Stimulated activated CD4-positive, alpha-beta T cell treated with anti-CD3 and anti-CD28 coated beads, Interleukin-2, amount 100 ng/mL, for 48 hours (primary cell): ENCODE measurements around the gene RREB1.

Source experiments
- DNase-seq, 2 donors: peaks; one replicate each; pipeline ENCODE4 v3.0.0-alpha.2; 2020

Gene RREB1

GRCh38 chr6:7166410-7167293 lies 58.9 kb downstream of the RREB1 start:
- DNase-seq: no peak

- DNase-seq: no peak
Observed at GRCh38 chr6:7169296-7169721, 61.5 kb downstream of the RREB1 start.

GRCh38 chr6:7170117-7170732 lies 62.5 kb downstream of the RREB1 start:
- no peak for DNase-seq

GRCh38 chr6:7171119-7171518 lies 63.4 kb downstream of the RREB1 start:
- DNase-seq: no peak

GRCh38 chr6:7171733-7172132 lies 64.0 kb downstream of the RREB1 start:
- DNase-seq: no peak

GRCh38 chr6:7172649-7173048 lies 64.9 kb downstream of the RREB1 start:
- no peak for DNase-seq

- no peak for DNase-seq
Observed at GRCh38 chr6:7173843-7174503, 66.2 kb downstream of the RREB1 start.

DNA sequence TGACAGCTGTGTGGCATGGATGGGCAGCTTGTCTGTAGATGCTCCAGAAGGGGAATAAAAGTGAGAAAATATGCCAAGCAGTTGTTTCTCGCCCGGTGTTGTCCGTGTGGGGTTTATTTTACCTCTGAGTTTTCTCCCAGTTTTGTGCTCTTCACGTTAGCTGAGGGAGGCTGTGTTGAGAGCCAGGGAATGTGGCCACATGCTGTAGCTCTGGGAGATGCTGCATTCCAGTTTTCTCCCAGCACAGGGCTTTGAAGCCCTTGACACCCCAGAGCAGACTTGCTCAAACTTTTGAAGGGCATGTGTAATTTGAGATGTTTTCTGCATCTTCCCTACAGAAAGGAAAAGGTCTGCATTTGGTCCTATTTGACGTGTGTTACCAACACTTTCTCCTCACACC lies 67.7 kb downstream of the RREB1 start:
- DNase-seq: no peak

- DNase-seq: no peak
Observed at GRCh38 chr6:7176208-7176607, 68.4 kb downstream of the RREB1 start.

DNA sequence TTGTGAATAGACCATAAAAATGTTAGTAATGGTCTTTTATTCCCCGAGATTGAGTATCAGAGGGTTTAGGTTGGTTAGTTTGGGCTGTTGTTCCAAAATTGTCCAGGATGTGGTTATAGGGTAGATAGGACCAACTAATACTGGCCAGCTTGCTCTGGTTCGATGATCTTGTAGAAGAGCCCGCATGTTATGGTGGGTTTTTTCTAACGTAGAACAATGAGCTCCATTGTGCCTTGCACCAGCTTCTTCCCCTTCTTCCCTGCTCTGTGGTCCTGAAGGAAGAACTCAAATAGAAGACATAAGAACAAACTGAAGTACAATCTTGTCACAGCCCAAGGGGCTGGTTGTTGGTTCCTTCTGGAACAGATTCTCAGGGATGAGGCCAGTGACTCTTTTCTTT lies 70.5 kb downstream of the RREB1 start:
- DNase-seq: no peak

DNA sequence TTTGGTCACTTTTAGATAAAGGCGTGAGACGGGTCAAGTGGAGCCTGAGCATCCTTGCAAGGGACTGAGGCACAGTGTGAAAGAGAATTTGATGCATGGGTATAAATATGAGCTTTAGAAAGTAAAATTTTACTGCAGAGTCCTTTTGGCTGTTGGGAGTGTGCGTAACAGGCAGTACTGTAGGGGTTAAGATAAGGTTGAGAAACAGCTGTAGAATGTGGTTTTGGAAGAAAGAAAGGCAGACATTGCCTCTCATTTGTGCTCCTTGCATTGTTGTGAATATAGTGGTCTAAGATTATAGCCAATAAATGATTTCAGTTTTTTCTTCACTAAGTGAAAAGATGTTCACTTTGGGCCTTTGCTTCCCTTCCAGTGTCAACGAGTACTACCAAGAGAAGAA lies 73.0 kb downstream of the RREB1 start:
- DNase-seq: no peak

- DNase-seq: no peak
Observed at GRCh38 chr6:7183707-7184106, 75.9 kb downstream of the RREB1 start.

DNA sequence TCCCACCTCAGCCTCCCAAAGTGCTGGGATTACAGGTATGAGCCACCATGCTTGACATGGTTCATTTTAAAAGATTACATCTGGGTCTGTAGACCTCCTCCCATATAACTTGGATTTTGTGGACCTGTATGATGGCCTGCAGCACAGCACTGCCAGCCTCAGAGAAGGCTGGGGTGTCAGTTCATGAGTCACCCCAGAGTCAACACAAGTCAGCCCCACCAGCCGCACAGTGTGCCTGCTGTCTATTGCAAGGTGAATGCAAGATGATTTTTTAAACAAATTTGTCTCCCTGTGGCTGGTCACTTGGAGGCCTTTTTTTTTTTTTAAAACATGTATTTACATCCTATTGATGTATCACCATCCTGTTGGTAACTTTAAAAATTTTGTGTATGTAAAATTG lies 76.7 kb downstream of the RREB1 start:
- no peak for DNase-seq

GRCh38 chr6:7185561-7185960 lies 77.8 kb downstream of the RREB1 start:
- no peak for DNase-seq

DNA sequence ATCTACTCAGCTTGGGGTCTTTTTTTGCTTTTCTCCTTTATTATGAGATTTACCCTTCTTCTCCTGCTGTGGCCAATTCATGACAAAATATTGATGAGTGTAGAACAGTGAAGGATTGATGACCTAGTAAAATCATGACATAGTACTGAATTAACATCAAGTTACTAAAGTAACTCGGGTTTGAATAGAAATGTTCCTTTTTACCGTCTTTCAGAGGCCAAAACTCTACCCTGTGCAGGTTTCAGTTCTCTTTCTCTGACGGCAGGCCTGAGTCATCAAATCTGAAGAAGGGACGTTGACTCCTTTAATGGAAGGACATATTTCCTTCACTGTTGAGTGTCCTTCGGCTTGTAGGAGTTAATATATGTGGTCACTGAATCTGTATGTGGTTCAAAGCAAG lies 80.7 kb downstream of the RREB1 start:
- no peak for DNase-seq

DNA sequence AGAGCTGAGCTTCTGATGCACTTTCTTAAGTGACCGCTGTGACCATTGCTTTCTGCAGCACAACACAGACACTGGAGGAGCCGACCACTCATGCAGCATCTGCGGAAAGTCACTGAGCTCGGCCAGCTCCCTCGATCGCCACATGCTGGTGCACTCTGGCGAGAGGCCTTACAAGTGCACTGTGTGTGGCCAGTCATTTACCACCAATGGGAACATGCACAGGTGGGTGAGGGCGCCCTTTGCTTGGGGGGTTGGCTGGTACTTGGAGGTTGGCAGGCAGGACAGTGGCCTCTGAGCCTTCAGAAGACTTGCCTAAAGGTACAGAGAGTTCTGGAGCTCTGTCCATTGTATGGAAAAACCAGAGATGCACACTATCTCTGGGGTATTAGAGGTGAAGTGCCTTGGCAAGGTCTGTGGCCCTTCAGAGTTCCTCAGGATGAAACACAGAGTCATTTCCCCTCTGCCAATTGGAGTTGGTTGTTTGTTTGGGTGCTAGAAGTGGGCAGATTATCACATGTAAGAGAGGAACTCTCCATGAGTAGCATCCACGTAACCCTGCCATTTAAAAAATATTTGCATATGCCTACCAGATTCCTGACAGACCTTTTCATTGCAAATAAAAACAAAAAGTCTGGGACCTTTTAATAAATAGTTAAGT lies 81.5 kb downstream of the RREB1 start:
- DNase-seq: no peak

GRCh38 chr6:7190791-7191190 lies 83.0 kb downstream of the RREB1 start:
- no peak for DNase-seq

- DNase-seq: no peak
Observed at GRCh38 chr6:7193122-7193521, 85.4 kb downstream of the RREB1 start.

DNA sequence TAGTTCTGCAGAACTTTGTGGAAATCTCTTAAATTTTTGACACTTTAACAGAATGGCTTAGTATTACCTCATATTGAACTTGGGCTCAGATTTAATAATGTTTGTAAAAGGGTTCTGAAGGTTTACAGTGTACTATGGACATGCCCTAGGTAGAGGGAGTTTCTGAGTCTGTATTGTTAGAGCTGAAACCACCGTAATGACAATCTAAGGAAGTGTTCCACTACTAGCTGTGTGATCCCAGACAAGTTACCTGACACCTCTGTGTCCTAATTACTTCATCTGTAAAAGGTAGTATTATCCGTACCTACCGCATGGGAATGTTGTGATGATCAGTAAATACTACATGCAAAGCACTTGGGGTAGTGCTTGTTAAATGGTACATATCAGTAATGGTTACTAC lies 86.9 kb downstream of the RREB1 start:
- no peak for DNase-seq

GRCh38 chr6:7195339-7196018 lies 87.7 kb downstream of the RREB1 start:
- DNase-seq: no peak

- no peak for DNase-seq
Observed at GRCh38 chr6:7196019-7196402, 88.2 kb downstream of the RREB1 start.

GRCh38 chr6:7196685-7197283 lies 89.0 kb downstream of the RREB1 start:
- DNase-seq: no peak
